Liver (tissue), 9 donors: ENCODE measurements around the gene NIT2. TPM values are rescaled to one million over a fixed set of nuclear protein-coding genes. Genes with fewer than 3 reads are reported as not detected.

Experiments used
- DNase-seq: peaks from one replicate; pipeline ENCODE4 v3.0.0-alpha.2; 2017; ENCODE audit warnings: low spot score
- H3K27ac ChIP-seq, 2 donors: one replicate each; pipeline ENCODE4 v1.7.0; 2013; ENCODE audit warnings: inconsistent platforms in 2 of 2, low read length in 2 of 2, control low read depth in 1 of 2, low read depth in 1 of 2, mild to moderate bottlenecking in 1 of 2
- H3K27me3 ChIP-seq, 4 donors: one replicate each; pipeline versions ENCODE4 v1.6.1 to v1.7.0; 2013; ENCODE audit warnings: low read length in 3 of 4, inconsistent platforms in 1 of 4, mild to moderate bottlenecking in 1 of 4, moderate library complexity in 1 of 4; ENCODE audit not compliant: control insufficient read depth in 4 of 4, insufficient read depth in 4 of 4
- H3K36me3 ChIP-seq, 4 donors: one replicate each; pipeline versions ENCODE4 v1.6.1 to v1.7.0; 2013; ENCODE audit warnings: low read length in 3 of 4, mild to moderate bottlenecking in 3 of 4, low read depth in 1 of 4, moderate library complexity in 1 of 4; ENCODE audit not compliant: control insufficient read depth in 4 of 4, insufficient read depth in 3 of 4
- H3K4me1 ChIP-seq, 4 donors: one replicate each; pipeline versions ENCODE4 v1.6.1 to v1.7.0; 2013; ENCODE audit warnings: low read length in 3 of 4, mild to moderate bottlenecking in 3 of 4, moderate library complexity in 1 of 4; ENCODE audit not compliant: control insufficient read depth in 4 of 4, insufficient read depth in 4 of 4
- H3K4me3 ChIP-seq, 3 donors: one replicate each; pipeline versions ENCODE4 v1.6.1 to v1.7.0; 2013; ENCODE audit warnings: low read length in 3 of 3, control low read depth in 1 of 3, low read depth in 1 of 3, mild to moderate bottlenecking in 1 of 3
- H3K9ac ChIP-seq, 2 donors: one replicate each; pipeline ENCODE4 v1.7.0; 2013; ENCODE audit warnings: low read length in 2 of 2, mild to moderate bottlenecking in 2 of 2, moderate library complexity in 2 of 2, control low read depth in 1 of 2, low read depth in 1 of 2
- H3K9me3 ChIP-seq, 4 donors: one replicate each; pipeline versions ENCODE4 v1.6.1 to v1.7.0; 2013; ENCODE audit warnings: low read length in 3 of 4; ENCODE audit not compliant: control insufficient read depth in 4 of 4
- ATF3 ChIP-seq: IDR thresholded peaks from 2 replicates; pipeline ENCODE4 v1.6.1; 2016; ENCODE audit warnings: antibody characterized with exemption
- CTCF ChIP-seq: fragments of 150-350 bp; IDR thresholded peaks from 2 replicates; pipeline ENCODE4 v1.5.1; 2017; ENCODE audit warnings: improper control_type of control experiment, low read depth, low read length; ENCODE audit not compliant: missing input control
- EGR1 ChIP-seq, 2 donors: IDR thresholded peaks; 2 replicates each; pipeline ENCODE4 v1.6.1; 2016 to 2018; ENCODE audit warnings: antibody characterized with exemption in 2 of 2, low read depth in 2 of 2
- FOXA1 ChIP-seq: IDR thresholded peaks from 2 replicates; pipeline ENCODE4 v1.6.1; 2016; ENCODE audit warnings: antibody characterized with exemption
- FOXA2 ChIP-seq: IDR thresholded peaks from 2 replicates; pipeline ENCODE4 v1.6.1; 2016; ENCODE audit warnings: antibody characterized with exemption
- GABPA ChIP-seq, 2 donors: IDR thresholded peaks in 1 of 2; conservative IDR thresholded peaks in 1 of 2; 2 replicates each; pipeline ENCODE4 v1.6.1; 2016; ENCODE audit warnings: antibody characterized with exemption in 2 of 2, mild to moderate bottlenecking in 1 of 2, moderate library complexity in 1 of 2
- HNF4A ChIP-seq, 2 donors: conservative IDR thresholded peaks; 2 replicates each; pipeline ENCODE4 v1.6.1; 2016; ENCODE audit warnings: antibody characterized with exemption in 2 of 2, mild to moderate bottlenecking in 2 of 2
- HNF4G ChIP-seq: IDR thresholded peaks from 2 replicates; pipeline ENCODE4 v1.6.1; 2016; ENCODE audit warnings: antibody characterized with exemption
- JUND ChIP-seq, 2 donors: IDR thresholded peaks; 2 replicates each; pipeline ENCODE4 v1.6.1; 2016; ENCODE audit warnings: antibody characterized with exemption in 2 of 2
- MAX ChIP-seq: IDR thresholded peaks from 2 replicates; pipeline ENCODE4 v1.6.1; 2016; ENCODE audit warnings: antibody characterized with exemption
- NR2F2 ChIP-seq: IDR thresholded peaks from 2 replicates; pipeline ENCODE4 v1.6.1; 2016; ENCODE audit warnings: antibody characterized with exemption
- RAD21 ChIP-seq, 2 donors: IDR thresholded peaks; 2 replicates each; pipeline ENCODE4 v1.6.1; 2016; ENCODE audit warnings: antibody characterized with exemption in 2 of 2, mild to moderate bottlenecking in 2 of 2
- REST ChIP-seq: IDR thresholded peaks from 2 replicates; pipeline ENCODE4 v1.6.1; 2016; ENCODE audit warnings: antibody characterized with exemption, mild to moderate bottlenecking
- RXRA ChIP-seq, 2 donors: IDR thresholded peaks; 2 replicates each; pipeline ENCODE4 v1.6.1; 2017 to 2018; ENCODE audit warnings: antibody characterized with exemption in 2 of 2, mild to moderate bottlenecking in 1 of 2
- SP1 ChIP-seq: IDR thresholded peaks from 2 replicates; pipeline ENCODE4 v1.6.1; 2018; ENCODE audit warnings: antibody characterized with exemption, mild to moderate bottlenecking
- TAF1 ChIP-seq: conservative IDR thresholded peaks from 2 replicates; pipeline ENCODE4 v1.6.1; 2016; ENCODE audit warnings: antibody characterized with exemption, mild to moderate bottlenecking
- YY1 ChIP-seq: IDR thresholded peaks from 2 replicates; pipeline ENCODE4 v1.6.1; 2016; ENCODE audit warnings: antibody characterized with exemption, mild to moderate bottlenecking
- ZBTB33 ChIP-seq: IDR thresholded peaks from 2 replicates; pipeline ENCODE4 v1.6.1; 2016; ENCODE audit warnings: antibody characterized with exemption
- WGBS: extraction: QIAGEN DNeasy Blood & Tissue Kit; methylation state at CpG from one replicate; pipeline ENCODE4 v1.1.7; 2013; 5-methylcytosine and 5-hydroxymethylcytosine counted together
- polyA plus RNA-seq, 2 donors: library from polyadenylated mRNA; stranded (reverse) in 1 of 2; unstranded in 1 of 2; fragments of 200-250 nt in 1 of 2; fragments of >200 nt in 1 of 2; fragmentation: Nextera tagmentation in 1 of 2; extraction: Ambion mirVana in 1 of 2; gene quantifications; one replicate each; pipeline versions ENCODE4 v1.2.1 to v1.2.3, GENCODE V29; 2013 to 2015
- total RNA-seq, 2 donors: library from RNA; depleted of rRNA; stranded (reverse); fragments of >200 nt; gene quantifications; one replicate each; pipeline ENCODE4 v1.2.3, GENCODE V29; 2014
- donor health status: healthy.
- donor health status: healthy.
- donor health status: healthy.
- donor health status: healthy.
- donor health status: healthy.

Gene NIT2
- total and polyA plus RNA-seq, 4 donors: 32.4 to 243 (median 55.3) TPM

- Histone ChIP-seq H3K36me3 (no peaks in the 10 kb centered on the region), H3K9ac (peak within 1 kb of the TSS; percentile 79 to 93), H3K9me3 (no peaks in the 10 kb centered on the region), H3K27me3 (no peaks in the 10 kb centered on the region), H3K4me3 (peak within 1 kb of the TSS; percentile 78 to 94 (median 83)), H3K27ac (peak within 1 kb of the TSS; percentile 78 to 93), H3K4me1 (peaks cover 2 to 43% (median 33%) of the 10 kb centered on the region in 4 donors)
- TF ChIP-seq HNF4A (conservative IDR thresholded peaks at IDR 0.05): peak; percentile 50 to 52
- TF ChIP-seq JUND (IDR thresholded peaks at IDR 0.05): peak in 1 of 2 donors; percentile 29
- TF ChIP-seq REST: peak; percentile 93
- peak; percentile 79 to 85 for TF ChIP-seq RXRA (IDR thresholded peaks at IDR 0.05)
- peak; percentile 95 to 99 for TF ChIP-seq GABPA (IDR thresholded peaks at IDR 0.05 in 1 of 2, conservative IDR thresholded peaks at IDR 0.05 in 1 of 2)
- peak; percentile 43 for TF ChIP-seq ZBTB33
- peak; percentile 98 for TF ChIP-seq NR2F2
- TF ChIP-seq CTCF: no peak
- peak; percentile 15 to 46 for TF ChIP-seq RAD21 (IDR thresholded peaks at IDR 0.05)
- TF ChIP-seq FOXA2: peak; percentile 4
- peak; percentile 100 for TF ChIP-seq EGR1 (IDR thresholded peaks at IDR 0.05; ENCODE audit: low read depth in 2 of 2)
- peak; percentile 24 for TF ChIP-seq FOXA1
- TF ChIP-seq TAF1: peak; percentile 99
- TF ChIP-seq SP1: peak; percentile 78
- TF ChIP-seq ATF3: no peak
- peak; percentile 92 for TF ChIP-seq YY1
- TF ChIP-seq MAX: peak; percentile 87
- no peak for TF ChIP-seq HNF4G
- WGBS: under 1% methylated on average over 64 of the region's 64 CpGs
- DNase-seq: peak; percentile 97
Observed at GRCh38 chr3:100400780-100401673, 66.5 kb downstream of the NIT2 start, which contains the start of the genes LNP1 and TOMM70. Gene LNP1, plus strand, starts transcription at chr3:100401539. Its CDS starts 28,191 bp downstream, at chr3:100429730. Gene TOMM70, minus strand, starts transcription at chr3:100401089. Its CDS starts 140 bp downstream, at chr3:100400949.
